Activated T-helper 17 cell treated with anti-CD3 and anti-CD28 coated beads, Interleukin-2, amount 50 U/mL, for 72 hours (primary cell): Measurements from ENCODE around the gene BLCAP. TPM values are rescaled to one million over a fixed set of nuclear protein-coding genes. Genes with fewer than 3 reads are reported as not detected.

Experiments
- ATAC-seq: fragments of 150-1000 bp; cut with Tn5 transposase; replicated peaks from 2 replicates; pipeline ENCODE4 v1.10.0; 2021; ENCODE audit warnings: mild to moderate bottlenecking, moderate library complexity
- H3K27ac Mint-ChIP-seq: one replicate; pipeline ENCODE4 v1.8.0; 2022; ENCODE audit warnings: mixed read lengths
- H3K27me3 Mint-ChIP-seq: one replicate; pipeline ENCODE4 v1.8.0; 2022; ENCODE audit warnings: mixed read lengths
- H3K36me3 Mint-ChIP-seq: one replicate; pipeline ENCODE4 v1.8.0; 2022; ENCODE audit warnings: low read depth, mild to moderate bottlenecking, mixed read lengths
- H3K4me1 Mint-ChIP-seq: one replicate; pipeline ENCODE4 v1.8.0; 2022; ENCODE audit warnings: mixed read lengths
- H3K4me3 Mint-ChIP-seq: one replicate; pipeline ENCODE4 v1.8.0; 2022; ENCODE audit warnings: mild to moderate bottlenecking, mixed read lengths
- H3K9me3 Mint-ChIP-seq: one replicate; pipeline ENCODE4 v1.8.0; 2022; ENCODE audit warnings: mixed read lengths
- total RNA-seq, 2 donors: library from RNA; stranded (reverse); gene quantifications; one replicate each; pipeline ENCODE4 v1.2.3, GENCODE V29; 2022

The BLCAP gene
- total RNA-seq, 2 donors from 2014 or later: 21.6 to 30.0 TPM

DNA sequence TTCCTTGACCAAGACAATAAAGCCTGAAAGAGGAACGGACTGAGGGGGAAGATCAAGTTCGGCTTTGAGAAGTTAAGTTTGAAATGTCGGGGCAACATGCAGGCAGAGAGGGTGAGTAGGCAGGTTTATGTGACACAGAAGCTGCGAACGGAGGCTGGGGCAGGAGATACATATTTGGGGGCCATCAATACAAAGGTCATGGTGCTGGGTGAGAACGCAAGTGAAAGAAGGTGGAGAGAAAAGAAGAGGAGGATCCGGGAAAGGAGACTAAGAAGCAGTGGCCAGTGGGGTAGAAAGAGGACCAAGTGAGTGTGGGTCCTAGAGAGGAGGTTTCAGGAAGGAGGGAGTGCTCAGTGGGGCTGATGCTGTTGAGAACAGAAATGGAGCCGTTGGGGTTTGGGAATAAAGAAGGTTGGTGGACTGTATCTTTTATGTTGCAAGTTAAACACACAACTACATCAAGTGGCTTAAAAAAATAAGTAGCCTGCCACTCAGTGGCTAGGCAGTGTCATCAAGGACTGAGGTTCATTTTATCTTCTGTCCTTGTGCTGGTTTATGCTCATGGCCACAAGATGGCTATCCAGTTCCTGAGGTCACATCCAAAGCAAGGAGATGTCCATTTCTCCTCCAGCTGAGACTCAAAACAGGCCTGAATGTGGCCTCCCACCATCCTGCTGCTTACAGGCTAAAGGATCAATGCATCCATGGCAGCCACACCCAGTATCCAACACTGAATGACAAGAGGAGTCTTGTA is 1.7 kb upstream of the BLCAP start:
- H3K4me1 Mint-ChIP-seq: peaks cover 31% of the 10 kb centered on the region
- no peaks in the 10 kb centered on the region for H3K9me3 Mint-ChIP-seq
- peak overlapping the region; percentile 80 for H3K4me3 Mint-ChIP-seq
- no peak overlapping the region for H3K27ac Mint-ChIP-seq
- ATAC-seq: no peak
- H3K36me3 Mint-ChIP-seq: peaks cover 6% of the 10 kb centered on the region
- H3K27me3 Mint-ChIP-seq: no peaks in the 10 kb centered on the region

- Mint-ChIP-seq H3K27me3 (no peaks in the 10 kb centered on the region), H3K9me3 (no peaks in the 10 kb centered on the region), H3K4me3 (peak overlapping the region; percentile 80), H3K27ac (peak overlapping the region; percentile 99), H3K4me1 (peaks cover 33% of the 10 kb centered on the region), H3K36me3 (peaks cover 6% of the 10 kb centered on the region)
- no peak for ATAC-seq
Measured at GRCh38 chr20:37528446-37529213, 954 bp upstream of the BLCAP start.

GRCh38 chr20:37526839-37527637 is 638 bp downstream of the BLCAP start:
- no peak for ATAC-seq
- peak overlapping the region; percentile 80 for H3K4me3 Mint-ChIP-seq
- H3K4me1 Mint-ChIP-seq: peaks cover 33% of the 10 kb centered on the region
- peaks cover 6% of the 10 kb centered on the region for H3K36me3 Mint-ChIP-seq
- H3K9me3 Mint-ChIP-seq: no peaks in the 10 kb centered on the region
- no peaks in the 10 kb centered on the region for H3K27me3 Mint-ChIP-seq
- H3K27ac Mint-ChIP-seq: peak overlapping the region; percentile 99

GRCh38 chr20:37526238-37526838 is 1.3 kb downstream of the BLCAP start:
- Mint-ChIP-seq H3K4me1 (peaks cover 33% of the 10 kb centered on the region), H3K9me3 (no peaks in the 10 kb centered on the region), H3K27me3 (no peaks in the 10 kb centered on the region), H3K27ac (peak overlapping the region; percentile 99), H3K4me3 (peak overlapping the region; percentile 80), H3K36me3 (peaks cover 6% of the 10 kb centered on the region)
- no peak for ATAC-seq

DNA sequence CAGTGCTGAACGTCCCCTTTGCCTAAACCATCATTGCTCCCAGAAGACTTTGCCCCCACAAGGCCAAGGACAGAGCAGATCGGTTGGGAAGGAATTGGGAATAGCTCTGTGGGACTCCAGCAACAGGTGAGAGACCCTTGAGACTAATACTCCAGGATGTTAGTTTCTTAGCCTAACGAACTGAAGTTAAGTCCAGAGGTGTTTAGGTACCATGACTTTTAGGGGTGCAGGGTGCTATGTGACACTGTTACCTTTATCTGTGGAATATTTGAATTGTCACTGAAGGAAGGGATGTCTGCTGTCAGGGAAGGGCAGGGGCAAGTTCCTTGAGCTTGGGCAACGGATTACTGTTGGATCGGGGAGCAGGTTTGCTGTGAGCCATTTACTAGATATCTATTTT is 1.9 kb downstream of the BLCAP start:
- peaks cover 33% of the 10 kb centered on the region for H3K4me1 Mint-ChIP-seq
- peaks cover 6% of the 10 kb centered on the region for H3K36me3 Mint-ChIP-seq
- H3K27ac Mint-ChIP-seq: no peak overlapping the region
- no peak for ATAC-seq
- no peaks in the 10 kb centered on the region for H3K9me3 Mint-ChIP-seq
- no peaks in the 10 kb centered on the region for H3K27me3 Mint-ChIP-seq
- H3K4me3 Mint-ChIP-seq: peak overlapping the region; percentile 80

- peak overlapping the region; percentile 80 for H3K4me3 Mint-ChIP-seq
- H3K36me3 Mint-ChIP-seq: peaks cover 6% of the 10 kb centered on the region
- no peaks in the 10 kb centered on the region for H3K9me3 Mint-ChIP-seq
- no peaks in the 10 kb centered on the region for H3K27me3 Mint-ChIP-seq
- peak overlapping the region; percentile 80 for H3K27ac Mint-ChIP-seq
- ATAC-seq: peak; percentile 33
- H3K4me1 Mint-ChIP-seq: peaks cover 33% of the 10 kb centered on the region
Measured at GRCh38 chr20:37524859-37525708, 2.6 kb downstream of the BLCAP start.

DNA sequence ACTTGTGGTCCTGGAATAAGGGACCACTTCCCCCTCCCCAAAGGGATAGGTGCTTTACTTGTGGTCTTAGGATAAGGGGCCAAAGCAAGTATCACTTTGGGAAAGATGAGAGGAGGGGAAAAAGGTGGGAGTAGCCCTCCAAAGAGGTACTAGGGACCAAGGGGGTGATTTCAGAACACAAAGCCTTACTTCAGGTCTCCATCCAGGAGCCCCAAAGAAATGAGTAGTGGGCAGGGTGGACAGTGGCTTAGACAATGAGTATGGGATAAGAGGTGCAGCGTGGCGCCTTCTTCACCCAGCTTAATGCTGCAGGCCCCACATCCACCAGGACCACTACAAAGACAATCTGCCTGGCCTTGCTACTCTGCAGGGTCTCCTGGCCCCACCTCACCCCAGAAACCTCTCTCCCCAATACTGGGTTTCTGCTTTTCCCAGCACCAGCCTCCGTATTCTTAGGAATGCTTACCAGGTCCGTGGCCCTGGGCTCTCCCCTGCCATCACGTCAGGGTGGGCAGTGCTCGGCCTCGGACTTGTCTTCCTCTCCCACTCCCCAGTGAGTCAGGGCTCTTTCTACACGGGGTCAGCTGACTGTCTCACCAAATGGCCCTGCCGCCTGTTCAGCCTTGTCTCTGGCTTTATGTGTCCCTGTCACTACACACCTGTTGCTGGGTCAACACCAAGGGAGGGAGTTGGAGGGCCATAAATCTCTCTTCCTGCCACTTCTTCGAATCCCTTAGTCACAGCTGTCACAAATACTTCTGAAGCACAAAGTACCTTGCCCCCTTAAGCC is 3.6 kb downstream of the BLCAP start:
- H3K9me3 Mint-ChIP-seq: no peaks in the 10 kb centered on the region
- H3K4me3 Mint-ChIP-seq: peak overlapping the region; percentile 80
- ATAC-seq: no peak
- H3K27ac Mint-ChIP-seq: peak overlapping the region; percentile 80
- peaks cover 33% of the 10 kb centered on the region for H3K4me1 Mint-ChIP-seq
- H3K36me3 Mint-ChIP-seq: peaks cover 9% of the 10 kb centered on the region
- no peaks in the 10 kb centered on the region for H3K27me3 Mint-ChIP-seq

GRCh38 chr20:37523012-37523391 is 4.7 kb downstream of the BLCAP start:
- ATAC-seq: no peak
- H3K4me3 Mint-ChIP-seq: no peak overlapping the region

DNA sequence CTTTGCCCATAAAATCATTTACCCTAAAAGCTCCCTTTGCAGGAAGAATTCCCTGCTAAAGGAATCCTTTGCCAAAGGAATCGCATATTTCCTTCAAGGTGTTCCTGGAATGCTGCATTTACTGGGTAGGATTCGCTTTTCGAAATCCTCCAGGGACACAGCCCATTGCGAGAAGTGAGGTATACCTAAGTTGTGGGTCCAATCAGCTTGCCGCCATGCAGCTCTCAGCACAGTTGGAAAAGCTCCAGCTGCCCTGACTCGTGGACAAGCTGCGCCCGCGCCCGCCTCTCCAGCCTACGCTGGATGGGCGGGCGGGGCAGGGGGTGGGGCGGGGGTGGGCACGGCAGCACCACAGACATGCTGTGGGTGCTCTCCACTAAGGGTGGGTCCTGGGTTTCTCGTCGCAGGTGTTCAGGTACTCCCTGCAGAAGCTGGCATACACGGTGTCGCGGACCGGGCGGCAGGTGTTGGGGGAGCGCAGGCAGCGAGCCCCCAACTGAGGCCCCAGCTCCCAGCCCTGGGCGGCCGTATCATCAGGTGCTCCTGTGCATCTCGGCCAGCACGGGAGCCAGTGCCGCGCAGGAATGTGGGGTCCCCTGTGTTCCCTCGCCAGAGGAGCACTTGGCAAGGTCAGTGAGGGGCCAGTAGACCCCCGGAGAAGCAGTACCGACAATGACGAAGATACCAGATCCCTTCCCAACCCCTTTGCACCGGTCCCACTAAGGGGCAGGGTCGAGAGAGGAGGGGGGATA is 5.2 kb downstream of the BLCAP start:
- H3K4me3 Mint-ChIP-seq: no peak overlapping the region
- H3K9me3 Mint-ChIP-seq: no peaks in the 10 kb centered on the region
- H3K27ac Mint-ChIP-seq: no peak overlapping the region
- H3K27me3 Mint-ChIP-seq: no peaks in the 10 kb centered on the region
- ATAC-seq: no peak
- peaks cover 20% of the 10 kb centered on the region for H3K36me3 Mint-ChIP-seq
- peaks cover 32% of the 10 kb centered on the region for H3K4me1 Mint-ChIP-seq

More at GRCh38 chr20:37523012-37523391, 4.7 kb downstream of the BLCAP start:
- H3K9me3 Mint-ChIP-seq: no peaks in the 10 kb centered on the region
- no peaks in the 10 kb centered on the region for H3K27me3 Mint-ChIP-seq
- peaks cover 28% of the 10 kb centered on the region for H3K4me1 Mint-ChIP-seq
- H3K36me3 Mint-ChIP-seq: peaks cover 20% of the 10 kb centered on the region
- H3K27ac Mint-ChIP-seq: no peak overlapping the region

DNA sequence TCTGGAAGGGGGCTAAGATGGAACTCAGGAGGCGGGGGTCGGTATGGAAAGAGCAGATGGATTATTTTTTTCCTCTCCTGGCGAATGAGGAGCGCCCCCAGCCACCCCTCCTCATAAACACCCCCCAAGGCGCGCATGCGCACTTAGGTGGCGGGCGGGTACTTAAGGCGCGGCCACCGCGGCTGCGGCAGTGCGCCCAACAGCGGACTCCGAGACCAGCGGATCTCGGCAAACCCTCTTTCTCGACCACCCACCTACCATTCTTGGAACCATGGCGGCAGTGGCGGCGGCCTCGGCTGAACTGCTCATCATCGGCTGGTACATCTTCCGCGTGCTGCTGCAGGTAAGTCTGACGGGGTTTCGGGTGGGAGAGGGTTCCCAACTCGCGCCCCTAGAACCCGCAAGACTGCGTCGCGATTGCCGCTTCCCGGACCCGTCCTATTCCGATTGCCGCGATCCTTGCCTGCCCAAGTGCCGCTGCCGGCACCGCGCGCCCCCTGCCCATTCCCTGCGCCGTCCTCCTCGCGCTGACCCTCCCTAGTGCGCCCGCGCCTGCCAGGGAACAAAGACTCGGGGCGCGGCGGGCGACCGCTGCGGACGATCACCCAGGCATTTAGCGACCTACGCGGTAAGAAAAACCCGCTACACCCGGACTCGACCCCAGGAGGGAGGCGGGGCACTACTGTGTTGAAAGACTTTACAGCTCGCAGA is 6.5 kb downstream of the BLCAP start, which contains the start of gene NNAT:
Gene NNAT (plus strand): TSS at position 190 of the 711 bp plus-strand sequence. CDS start 82 bp downstream, at position 272.
- peak within 1 kb of the TSS; percentile 38 for H3K4me3 Mint-ChIP-seq
- H3K27me3 Mint-ChIP-seq: no peaks in the 10 kb centered on the region
- no peak within 1 kb of the TSS for H3K27ac Mint-ChIP-seq
- ATAC-seq: no peak
- H3K36me3 Mint-ChIP-seq: peaks cover 28% of the 10 kb centered on the region
- H3K9me3 Mint-ChIP-seq: no peaks in the 10 kb centered on the region
- peaks cover 33% of the 10 kb centered on the region for H3K4me1 Mint-ChIP-seq

GRCh38 chr20:37520419-37520955 is 7.2 kb downstream of the BLCAP start:
- H3K36me3 Mint-ChIP-seq: peaks cover 35% of the 10 kb centered on the region
- no peaks in the 10 kb centered on the region for H3K27me3 Mint-ChIP-seq
- H3K27ac Mint-ChIP-seq: no peak overlapping the region
- no peaks in the 10 kb centered on the region for H3K9me3 Mint-ChIP-seq
- H3K4me1 Mint-ChIP-seq: peaks cover 28% of the 10 kb centered on the region
- no peak overlapping the region for H3K4me3 Mint-ChIP-seq
- no peak for ATAC-seq
